Stimulated activated CD8-positive, alpha-beta memory T cell treated with anti-CD3 and anti-CD28 coated beads, Interleukin-7, amount 100 ng/mL, for 24 hours (primary cell): Measurements from ENCODE around the gene NAGPA.
"Not testable (repeated sequence)": the region's sequence is repeated elsewhere in the genome, so short reads cannot be mapped to it uniquely, and the experiment has no call there.

ENCODE experiments used
- DNase-seq: peaks from one replicate; pipeline ENCODE4 v3.0.0-alpha.2; 2020; ENCODE audit warnings: low read depth

The NAGPA gene

DNA sequence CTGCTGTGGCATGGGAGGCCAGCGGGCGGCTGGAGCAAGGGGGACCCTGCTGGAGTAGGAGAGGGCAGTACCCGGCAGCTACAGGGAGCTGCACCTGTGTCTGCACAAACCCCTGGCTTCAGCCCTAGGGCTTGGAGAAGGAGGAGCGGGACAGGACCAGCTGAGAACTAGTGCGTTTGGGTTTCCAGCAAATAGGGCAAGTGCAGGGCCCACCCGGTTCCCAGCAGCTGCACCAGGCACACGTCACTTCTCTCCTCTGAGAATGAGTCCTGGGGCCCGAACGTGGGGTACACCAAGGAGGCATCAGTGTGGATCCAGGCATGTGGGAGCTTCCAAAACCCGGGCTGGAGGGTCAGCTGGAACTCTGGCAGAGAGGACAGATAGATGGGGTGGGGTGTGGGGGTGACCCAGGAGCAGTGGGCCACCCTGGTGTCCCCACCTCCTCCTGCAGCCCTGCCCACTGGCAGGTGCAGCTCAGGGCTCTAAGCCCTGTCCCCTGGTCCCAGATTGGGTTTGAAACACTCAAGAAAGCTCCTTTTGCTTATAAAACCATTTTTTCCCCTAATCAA is 26.4 kb upstream of the NAGPA start:
- DNase-seq, result no peak

DNA sequence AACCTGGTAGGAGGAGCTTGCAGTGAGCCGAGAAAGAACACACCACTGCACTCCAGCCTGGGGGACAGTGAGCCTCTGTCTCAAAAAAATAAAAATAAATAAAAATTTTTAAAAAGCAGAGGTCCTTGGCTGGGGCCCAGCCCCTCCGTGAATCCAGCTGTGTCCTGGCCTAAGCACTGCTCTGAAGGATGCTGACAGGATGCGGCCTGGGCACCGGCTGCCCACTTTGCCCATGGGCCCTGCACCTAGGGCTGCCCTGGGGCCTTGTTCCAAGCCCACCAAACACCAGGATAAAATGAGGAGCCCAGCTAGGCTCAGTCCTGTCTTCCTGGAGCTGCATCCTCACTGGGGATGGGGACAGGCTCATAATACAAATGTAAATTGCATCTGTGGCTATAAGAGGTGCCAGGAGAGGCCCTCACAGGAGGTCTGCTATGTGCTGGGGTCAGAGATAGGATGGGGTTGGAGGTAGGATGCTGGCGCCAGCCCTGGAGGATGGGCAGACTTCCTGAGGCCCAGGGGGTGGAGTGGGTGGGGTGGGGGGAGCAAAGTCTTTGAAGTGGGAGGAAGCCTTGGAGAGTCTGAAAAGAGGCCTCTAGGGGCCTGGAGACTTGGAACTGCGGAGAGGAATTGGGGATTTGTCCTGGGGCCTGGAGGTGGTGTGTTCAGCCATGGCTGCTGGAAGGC is 25.8 kb upstream of the NAGPA start:
- no peak for DNase-seq

DNA sequence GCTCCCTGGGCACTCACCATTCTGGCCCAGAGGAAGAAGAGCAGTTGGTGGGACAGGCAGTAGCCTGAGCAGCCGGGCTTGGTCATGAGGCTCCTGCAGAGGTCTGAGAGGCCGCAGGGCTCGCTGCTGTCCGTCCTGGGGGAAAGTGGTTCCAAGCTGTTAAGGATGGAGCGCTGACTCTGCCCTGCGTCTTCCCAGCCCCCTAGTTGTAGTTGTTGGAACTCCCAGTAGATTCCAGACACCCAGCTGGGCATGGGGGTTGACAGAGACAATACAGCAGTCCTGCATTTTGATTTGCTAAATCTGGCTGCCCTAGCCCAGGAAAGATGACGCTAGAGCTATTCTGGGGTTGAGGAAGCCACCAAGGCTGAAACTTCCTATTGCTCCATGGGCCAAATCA is 24.7 kb upstream of the NAGPA start:
- DNase-seq, result no peak

DNA sequence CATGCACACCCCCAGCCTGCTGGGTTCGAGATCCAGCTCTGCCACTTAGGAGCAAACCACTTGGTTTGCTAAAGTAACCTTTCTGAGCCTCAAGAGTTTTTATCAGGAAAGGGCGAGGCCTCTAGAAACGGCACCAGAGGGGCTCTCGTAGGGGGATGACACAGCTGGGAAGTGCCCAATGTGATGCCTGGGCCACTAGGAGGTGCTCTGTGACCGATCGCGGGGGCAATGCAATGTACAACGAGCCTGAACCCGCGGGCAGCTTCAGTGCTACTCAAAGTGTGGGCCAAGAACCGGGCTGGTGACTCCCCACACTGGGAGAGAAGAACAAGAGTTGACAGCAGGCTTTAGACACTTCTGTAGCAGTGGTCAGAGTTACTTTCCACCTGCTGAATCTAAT is 22.6 kb upstream of the NAGPA start:
- peak; percentile 8 for DNase-seq

DNA sequence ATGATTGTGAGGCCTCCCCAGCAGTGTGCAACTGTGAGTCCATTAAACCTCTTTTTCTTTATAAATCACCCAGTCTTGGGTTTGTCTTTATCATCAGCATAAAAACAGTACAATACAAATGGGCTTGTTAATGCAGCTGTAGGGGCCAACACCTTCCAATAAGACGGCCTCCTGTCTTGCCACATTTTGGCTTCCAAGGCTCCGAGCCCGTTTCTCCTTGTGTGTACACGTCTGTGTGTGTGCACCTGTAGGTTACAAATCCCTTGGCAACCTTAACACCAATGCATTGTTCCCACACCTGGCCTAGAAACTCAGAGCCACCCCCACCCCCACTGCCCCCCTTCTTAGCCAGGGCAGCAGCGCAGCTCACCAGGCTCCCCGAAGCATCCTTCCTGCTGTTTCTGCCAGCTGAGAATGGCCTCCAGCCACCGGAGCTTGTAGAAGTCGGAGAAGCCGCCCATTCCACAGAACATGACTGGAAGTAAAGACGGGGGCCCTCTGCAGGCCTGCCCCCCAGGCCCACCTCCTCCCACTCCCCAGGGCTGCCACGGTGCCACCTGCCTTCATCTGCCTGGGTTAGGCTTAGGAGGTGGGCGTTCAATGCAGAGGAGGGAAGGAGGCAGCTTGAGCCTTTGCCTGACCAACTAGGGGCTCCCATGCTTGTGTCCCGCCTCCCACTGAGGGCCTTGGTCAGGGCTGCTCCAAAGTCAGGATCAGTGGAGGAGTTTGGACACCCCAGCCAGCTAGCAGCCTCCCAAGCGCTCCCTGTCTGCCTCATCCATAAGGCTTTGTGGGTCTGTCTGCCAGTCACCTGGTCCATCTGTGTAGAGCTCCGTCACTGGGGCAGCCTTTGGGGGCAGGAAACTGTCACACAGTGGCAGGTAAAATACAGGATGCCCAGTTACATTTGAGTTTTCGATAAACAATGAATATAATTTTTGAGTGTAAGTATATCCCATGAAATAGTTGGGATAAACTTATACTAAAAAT is 21.4 kb upstream of the NAGPA start:
- DNase-seq, result no peak

DNA sequence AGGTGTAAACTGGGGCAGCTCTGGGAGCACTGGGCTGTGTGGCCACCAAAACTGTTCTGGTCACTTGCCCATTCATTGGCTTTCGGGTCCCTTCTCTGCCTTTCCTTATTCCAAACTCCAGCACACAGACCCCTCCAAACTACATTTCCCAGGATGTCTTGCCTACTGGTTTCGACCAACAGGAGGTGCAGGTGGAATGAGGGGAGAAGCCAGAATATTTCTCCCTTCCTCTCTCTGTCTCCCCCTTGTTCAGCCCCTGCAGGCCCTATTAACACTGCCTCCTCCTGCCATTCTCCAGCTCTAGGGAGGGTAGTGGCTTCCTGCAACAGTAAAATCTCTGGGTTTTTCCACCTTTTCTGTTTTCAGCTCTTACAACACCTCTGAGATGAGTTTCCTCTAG is 13.2 kb upstream of the NAGPA start:
- no peak for DNase-seq

DNA sequence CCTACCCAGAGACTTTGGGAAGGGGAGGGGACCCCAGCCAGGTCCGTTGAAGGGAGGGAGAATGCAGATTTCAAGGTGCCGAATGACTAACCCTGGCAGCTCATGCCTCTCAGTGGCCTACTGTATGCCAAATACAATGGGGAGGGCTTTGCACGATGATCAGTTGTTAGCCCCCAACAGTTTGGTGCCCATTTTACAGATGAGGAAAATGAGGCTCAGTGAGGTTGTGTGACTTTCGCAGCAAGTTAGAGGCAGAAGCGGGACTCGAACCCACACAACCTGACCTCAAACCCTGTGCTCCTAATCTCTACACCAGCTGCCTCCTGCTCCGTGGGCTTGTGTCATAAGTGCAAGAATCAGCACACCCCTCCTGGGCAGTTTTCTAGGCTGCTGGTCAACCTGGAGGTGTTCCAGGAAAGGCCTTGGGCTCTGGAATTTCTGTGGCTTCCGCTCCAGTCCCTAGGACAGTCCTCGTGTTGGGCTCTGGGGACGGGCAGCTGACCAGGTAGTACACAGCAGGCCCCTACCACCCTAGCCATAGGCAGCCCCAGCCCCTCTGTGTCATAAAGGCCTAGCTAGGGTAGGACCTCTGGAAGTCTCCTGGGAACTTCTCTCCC is 11.9 kb upstream of the NAGPA start:
- no peak for DNase-seq

DNA sequence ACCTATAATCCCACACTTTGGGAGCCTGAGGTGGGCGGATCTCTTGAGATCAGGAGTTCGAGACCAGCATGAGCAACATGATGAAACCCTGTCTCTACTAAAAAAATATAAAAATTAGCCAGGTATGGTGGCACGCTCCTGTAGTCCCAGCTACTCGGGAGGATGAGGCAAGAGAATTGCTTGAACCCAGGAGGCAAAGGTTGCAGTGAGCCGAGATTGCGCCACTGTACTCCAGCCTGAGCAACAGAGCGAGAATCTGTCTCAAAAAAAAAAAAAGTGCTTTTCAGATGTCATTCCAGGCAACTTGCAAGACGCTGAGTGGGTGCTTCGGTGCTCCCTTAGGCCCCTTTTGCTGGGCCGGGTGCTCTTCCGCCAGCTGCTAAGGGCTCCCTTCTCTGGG is 10.8 kb upstream of the NAGPA start:
- DNase-seq, result not testable (repeated sequence)

DNA sequence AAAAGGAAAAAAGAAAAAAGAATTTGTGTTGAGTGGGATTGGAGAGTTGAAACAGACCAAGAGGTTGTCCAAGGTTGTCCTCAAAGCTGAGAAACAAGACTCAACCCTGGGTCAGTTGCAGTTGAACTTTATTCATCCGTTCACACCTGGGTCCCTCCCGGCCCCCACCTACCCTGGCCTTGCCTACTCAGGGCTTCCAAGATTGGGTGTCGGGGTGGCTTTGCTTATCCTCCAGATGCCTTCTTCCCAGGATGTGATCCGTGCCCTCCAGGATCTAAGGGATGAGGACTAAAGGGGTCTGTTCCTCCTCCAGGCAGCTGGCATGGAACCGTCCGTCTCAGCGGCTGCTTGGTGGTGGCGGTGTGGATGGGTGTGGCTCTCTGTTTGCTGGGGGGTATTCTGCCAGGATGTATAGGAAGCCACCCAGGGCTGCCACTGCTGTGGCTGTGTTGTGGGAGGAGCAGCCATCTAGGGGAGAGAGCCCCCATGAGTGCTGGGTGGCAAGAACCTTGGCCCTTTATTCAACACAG is 10.3 kb upstream of the NAGPA start:
- DNase-seq, result no peak

DNA sequence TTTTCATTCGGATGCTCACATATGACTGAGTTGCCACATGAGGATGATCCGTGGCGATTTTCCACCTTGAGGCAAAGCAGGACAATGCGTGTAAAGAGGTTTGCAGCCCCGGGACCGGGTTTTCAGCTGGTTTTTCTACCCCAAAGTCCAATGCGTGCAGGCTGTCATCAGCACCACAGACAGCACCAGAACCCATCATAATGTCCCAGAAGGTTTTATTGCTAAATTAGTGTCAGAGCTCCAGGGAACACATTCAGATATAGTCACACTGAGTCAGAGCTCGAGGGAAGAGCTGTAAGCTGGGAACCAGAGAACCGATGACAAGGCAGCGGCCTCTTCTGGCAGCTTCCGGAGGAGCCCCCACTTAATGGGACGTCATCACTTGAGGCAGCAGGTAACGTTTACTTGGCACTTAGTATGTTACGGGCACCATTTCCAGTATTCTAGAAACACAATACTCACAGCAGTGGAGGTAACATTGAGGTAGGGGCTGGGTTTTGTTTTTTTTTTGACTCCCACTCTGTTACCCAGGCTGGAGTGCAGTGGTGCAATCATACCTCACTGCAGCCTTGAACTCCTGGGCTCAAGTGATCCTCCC is 8.9 kb upstream of the NAGPA start:
- DNase-seq, result no peak

DNA sequence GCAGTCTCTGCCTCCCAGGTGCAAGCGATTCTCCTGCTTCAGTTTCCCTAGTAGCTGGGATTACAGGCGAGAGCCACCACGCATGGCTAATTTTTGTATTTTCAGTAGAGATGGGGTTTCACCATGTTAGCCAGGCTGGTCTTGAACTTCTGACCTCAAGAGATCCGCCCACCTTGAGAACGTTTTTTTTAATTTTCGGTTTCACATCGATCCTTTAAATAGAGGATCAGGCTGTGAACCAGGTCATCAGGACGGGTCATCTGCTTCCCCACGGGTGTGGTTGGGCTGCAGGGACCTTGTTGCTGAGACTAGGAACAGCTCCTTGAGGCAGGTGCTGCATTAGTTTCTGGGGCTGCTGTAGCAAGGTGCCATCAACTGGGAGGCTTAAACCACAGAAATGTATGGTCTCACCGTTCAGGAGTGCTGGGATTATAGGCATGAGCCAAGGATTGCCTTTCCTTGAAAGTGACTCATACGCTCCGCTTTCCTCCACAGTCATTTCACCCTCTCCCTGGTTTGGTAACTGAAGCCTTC is 7.9 kb upstream of the NAGPA start:
- no peak for DNase-seq

DNA sequence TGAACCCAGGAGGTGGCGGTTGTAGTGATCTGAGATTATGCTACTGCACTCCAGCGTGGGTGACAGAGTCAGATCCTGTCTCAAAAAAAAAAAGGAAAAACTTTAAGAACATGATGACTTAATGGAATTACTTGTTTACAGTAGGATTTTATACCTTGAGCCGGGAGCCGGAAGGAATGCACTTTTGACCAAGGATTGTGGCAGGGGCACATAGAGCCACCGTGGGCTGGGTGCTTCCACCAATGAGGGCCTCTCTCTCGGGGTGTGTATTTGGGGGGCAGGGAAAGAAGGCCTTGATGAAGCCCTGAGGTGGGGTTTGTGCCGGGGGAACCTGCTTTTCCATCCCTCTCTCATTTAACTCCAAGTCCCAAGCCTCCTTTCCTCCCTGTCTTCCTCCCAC is 6.7 kb upstream of the NAGPA start:
- no peak for DNase-seq

DNA sequence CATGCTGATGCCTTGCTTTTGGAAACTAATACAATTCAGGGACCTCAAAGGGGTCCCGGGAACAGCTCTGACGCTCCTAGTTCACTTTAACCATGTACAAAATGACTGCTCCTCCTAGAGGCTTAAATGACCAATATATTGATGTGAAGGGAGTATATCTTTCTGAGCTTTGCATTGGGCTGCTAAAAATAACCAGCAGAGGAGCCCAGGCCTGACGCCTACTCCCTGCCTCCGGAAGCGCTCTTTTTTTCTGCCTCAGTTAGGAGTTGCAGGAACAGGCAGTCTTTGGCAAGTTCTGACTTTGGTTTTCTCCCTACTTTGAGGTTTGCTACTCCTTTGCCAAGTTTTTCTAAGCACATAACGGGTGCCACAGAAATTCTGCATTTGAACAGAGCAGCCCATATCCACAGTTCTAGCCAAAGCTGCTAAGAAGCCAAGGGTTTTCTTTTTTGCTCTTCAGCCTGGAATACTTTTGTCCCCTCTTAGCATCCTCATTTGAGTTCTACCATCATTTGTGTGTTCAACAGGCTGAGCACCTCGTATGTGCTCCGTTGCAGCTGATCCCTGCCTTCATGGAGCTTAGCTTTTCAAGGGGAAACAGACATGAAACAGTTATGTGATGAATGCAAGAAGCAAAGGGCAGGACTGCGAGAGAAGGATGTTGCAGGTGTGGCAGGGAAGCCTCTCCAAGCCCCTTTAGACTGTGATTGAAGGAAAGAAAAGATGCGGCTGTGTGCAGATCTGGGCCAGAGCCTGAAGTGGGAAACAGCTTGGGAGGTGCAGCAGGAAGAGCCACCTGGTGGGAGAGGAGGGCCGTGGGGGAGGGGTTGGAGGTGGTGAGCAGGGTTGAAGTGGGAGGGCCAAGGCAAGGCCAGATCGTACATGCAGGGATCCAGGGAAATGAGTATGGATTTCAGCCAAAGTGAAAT is 2.8 kb upstream of the NAGPA start:
- no peak for DNase-seq

DNA sequence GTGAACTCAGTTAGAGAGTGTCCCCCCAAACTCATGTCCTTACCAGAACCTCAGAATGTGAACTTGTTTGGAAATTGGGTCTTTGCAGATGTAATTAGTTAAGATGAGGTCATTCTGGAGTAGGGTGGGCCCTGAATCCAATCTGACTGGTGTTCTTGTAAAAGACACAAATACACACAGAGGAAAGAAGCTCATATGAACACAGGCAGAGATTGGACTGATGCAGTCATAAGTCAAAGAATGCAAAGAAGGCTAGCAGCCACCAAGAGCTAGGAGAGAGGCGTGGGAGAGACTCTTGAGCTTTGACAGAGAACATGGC is 2.1 kb upstream of the NAGPA start:
- DNase-seq, result no peak

DNA sequence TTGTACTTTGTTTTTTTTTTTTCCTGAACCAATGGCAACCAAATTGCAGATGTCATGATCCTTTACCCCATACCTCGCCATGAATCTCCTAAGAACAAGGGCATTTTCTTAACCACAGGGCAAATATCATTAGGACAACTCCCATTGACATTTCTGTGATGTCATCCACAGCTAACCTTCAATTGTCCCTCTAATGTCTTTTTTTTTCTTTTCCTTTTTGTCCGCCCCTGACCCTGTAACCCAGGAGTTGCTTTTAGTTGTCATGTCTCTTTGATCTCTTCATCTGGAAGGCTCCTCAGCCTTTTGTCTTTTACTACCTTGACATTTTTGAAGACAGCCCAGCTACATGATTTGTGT is 410 bp upstream of the NAGPA start:
- DNase-seq, result no peak

DNA sequence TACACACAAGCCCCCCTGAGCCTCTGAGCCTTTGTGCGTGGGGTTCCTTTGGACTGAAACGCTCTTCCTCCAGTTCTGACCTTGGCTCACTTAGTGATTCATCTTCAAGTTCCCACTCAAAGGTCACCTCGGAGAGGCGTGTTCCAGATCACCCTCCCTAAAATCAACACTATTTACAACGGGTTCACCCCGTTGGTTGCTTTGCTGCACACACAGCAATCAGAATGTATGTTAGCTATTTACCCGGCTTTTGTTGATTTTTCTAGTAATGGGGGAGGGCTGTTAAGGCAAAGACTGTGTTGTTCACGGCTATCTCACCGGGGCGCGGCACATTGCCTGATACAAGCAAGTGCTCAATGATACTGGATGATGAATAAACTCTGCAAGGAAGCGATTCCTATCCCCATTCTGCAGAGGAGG is 977 bp downstream of the NAGPA start:
- no peak for DNase-seq

DNA sequence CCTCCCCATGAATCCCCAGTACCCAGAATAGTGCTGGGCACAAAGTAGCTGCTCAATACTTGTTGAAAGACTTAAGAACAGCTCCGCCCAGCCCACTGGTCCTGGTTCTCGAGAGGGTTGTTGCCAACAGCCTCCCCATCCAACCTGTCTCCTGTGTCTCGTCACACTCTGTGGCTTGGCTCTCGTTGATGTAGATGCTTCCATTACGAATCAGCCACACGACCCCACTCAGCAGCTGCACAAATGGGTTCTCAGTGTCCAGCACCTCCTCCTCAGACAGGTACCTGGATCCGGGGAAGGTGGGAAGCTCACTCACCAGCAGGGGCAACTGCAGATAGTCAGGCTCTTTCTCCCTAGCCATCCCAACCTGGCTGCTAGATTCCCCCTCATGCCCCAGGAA is 2.1 kb downstream of the NAGPA start:
- no peak for DNase-seq

DNA sequence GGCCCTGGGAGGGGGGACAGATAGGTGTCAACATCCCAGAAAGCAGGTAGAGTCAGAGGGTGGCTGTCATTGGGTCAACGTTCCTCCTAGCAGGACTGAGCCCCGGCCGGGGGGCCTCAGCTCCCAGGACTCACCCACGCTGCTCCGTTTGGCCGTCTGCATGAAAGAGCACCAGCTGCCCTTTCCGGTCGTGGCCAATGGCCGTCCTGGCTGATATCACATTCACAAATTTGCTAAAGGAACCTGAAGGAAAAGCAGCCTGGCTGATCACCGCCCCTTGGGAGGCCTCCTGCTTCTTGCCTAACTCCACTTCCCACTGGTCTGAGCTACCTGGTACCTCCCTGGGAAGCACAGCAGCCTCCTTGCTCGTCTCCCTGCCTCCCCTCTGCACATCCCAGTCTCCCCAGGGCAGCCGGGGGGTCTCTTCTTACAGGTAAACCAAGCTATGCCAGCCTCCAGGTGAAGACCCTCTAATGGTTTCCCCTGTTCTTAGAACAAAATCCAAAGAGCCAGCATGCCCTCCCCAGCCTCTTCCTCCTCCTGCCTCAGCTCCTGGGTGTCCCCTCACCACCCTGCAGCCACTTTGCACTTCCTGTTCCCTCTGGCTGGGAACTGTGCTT is 3.4 kb downstream of the NAGPA start:
- DNase-seq, result no peak

DNA sequence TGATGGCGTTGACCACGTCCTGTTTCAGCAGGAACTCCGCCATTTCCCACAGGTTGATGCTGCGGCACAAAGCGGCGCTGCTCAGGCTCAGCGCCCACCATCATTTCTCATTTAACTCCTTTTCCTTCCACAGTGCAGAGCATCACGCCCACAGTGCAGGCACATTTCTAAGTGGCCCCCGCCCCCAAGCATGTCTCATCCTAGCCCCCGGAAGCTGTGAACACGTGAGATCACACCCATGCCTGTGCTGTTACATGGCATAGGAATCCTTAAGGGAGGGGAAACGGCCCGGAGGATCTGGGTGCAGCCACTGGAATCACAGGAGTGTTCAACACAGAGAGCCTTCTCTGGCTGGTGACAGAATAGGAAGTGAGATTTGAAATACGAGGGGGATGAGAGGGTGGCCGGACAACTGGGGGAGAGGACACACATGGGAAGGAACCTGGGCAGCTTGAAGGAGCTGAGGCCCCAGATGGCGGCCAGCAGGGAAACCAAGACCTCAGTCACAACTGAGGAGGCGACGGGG is 4.7 kb downstream of the NAGPA start:
- DNase-seq, result no peak

DNA sequence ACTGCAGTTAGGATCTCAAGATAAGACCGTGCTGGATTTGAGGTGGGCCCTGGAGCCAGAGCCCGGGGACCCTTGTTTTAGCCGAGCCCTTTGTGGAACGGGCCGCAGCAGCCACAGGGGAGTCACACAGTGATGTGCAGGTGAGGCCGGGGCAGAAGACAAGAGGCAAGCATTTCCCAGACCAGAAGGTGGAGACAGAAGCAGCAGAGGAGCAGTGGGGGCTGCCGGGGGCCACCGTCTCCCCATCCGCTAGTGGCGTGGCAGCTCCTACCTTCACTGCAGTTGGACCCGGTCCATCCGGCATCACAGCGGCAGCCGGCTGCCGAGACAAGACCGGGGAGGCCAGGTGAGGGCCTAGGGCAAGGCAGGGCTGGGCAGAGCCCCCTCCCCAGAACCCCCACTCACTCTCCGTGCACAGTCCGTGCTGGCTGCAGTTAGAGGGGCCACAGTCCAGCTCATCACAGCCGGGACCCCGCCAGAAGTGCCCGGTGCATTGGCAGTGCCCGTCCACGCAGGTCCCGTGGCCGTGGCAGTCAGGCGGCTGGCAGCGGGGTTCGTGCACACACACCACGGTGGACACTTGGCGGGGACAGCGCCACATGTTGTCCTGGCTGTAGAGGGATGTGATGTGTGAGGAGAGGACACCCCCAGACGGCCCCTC is 6.0 kb downstream of the NAGPA start:
- DNase-seq, result no peak
